H9 (cell line): ENCODE measurements around the gene F5. TPM values are rescaled to one million over a fixed set of nuclear protein-coding genes. Genes with fewer than 3 reads are reported as not detected.

Experiments used
- DNase-seq: peaks from one replicate; pipeline ENCODE4 v3.0.0-alpha.2; 2017
- H2AFZ ChIP-seq: one replicate; pipeline ENCODE4 v1.6.1; 2013; ENCODE audit warnings: mild to moderate bottlenecking, low read length, control low read depth, moderate library complexity
- H2AK5ac ChIP-seq: 2 replicates; pipeline ENCODE4 v1.6.1; 2013; ENCODE audit warnings: low read length, control low read depth, mixed read lengths; ENCODE audit not compliant: insufficient read length
- H2BK120ac ChIP-seq: one replicate; pipeline ENCODE4 v1.6.1; 2013; ENCODE audit warnings: low read depth, mild to moderate bottlenecking, low read length, control low read depth, inconsistent platforms; ENCODE audit not compliant: poor library complexity, severe bottlenecking
- H2BK12ac ChIP-seq: 2 replicates; pipeline ENCODE4 v1.6.1; 2013; ENCODE audit warnings: low read length, control low read depth, mixed read lengths, low read depth; ENCODE audit not compliant: insufficient read length
- H2BK15ac ChIP-seq: 2 replicates; pipeline ENCODE4 v1.6.1; 2013; ENCODE audit warnings: low read depth, low read length, control low read depth
- H2BK20ac ChIP-seq: one replicate; pipeline ENCODE4 v1.6.1; 2013; ENCODE audit warnings: low read depth, mild to moderate bottlenecking, low read length, control low read depth, inconsistent platforms; ENCODE audit not compliant: poor library complexity, severe bottlenecking
- H2BK5ac ChIP-seq: 2 replicates; pipeline ENCODE4 v1.6.1; 2013; ENCODE audit warnings: low read length, control low read depth, mixed read lengths; ENCODE audit not compliant: insufficient read length
- H3K14ac ChIP-seq: 2 replicates; pipeline ENCODE4 v1.6.1; 2013; ENCODE audit warnings: low read length, control low read depth; ENCODE audit not compliant: insufficient read depth
- H3K18ac ChIP-seq: 2 replicates; pipeline ENCODE4 v1.6.1; 2013; ENCODE audit warnings: low read depth, mild to moderate bottlenecking, mixed read lengths, low read length, control low read depth; ENCODE audit not compliant: insufficient read length
- H3K23ac ChIP-seq: 2 replicates; pipeline ENCODE4 v1.6.1; 2013; ENCODE audit warnings: low read length, control low read depth, mixed read lengths, low read depth; ENCODE audit not compliant: insufficient read length
- H3K23me2 ChIP-seq: 2 replicates; pipeline ENCODE4 v1.6.1; 2013; ENCODE audit warnings: low read depth, mild to moderate bottlenecking, mixed read lengths, low read length, control low read depth; ENCODE audit not compliant: insufficient read length, poor library complexity, severe bottlenecking
- H3K27ac ChIP-seq: 2 replicates; pipeline ENCODE4 v1.5.1; 2013; ENCODE audit warnings: low read length, control low read depth, mixed read lengths, low read depth; ENCODE audit not compliant: insufficient read length
- H3K27me3 ChIP-seq: 2 replicates; pipeline ENCODE4 v1.6.1; 2013; ENCODE audit warnings: low read length, control low read depth, inconsistent platforms; ENCODE audit not compliant: insufficient read depth
- H3K4ac ChIP-seq: 2 replicates; pipeline ENCODE4 v1.6.1; 2013; ENCODE audit warnings: low read depth, mild to moderate bottlenecking, control low read depth, inconsistent platforms, low read length, moderate library complexity
- H3K4me1 ChIP-seq: 2 replicates; pipeline ENCODE4 v1.6.1; 2013; ENCODE audit warnings: low read length, control low read depth, inconsistent platforms; ENCODE audit not compliant: insufficient read depth
- H3K4me2 ChIP-seq: 2 replicates; pipeline ENCODE4 v1.6.1; 2013; ENCODE audit warnings: low read length, control low read depth, mixed read lengths; ENCODE audit not compliant: insufficient read length, insufficient read depth
- H3K56ac ChIP-seq: 2 replicates; pipeline ENCODE4 v1.6.1; 2013; ENCODE audit warnings: low read depth, mild to moderate bottlenecking, mixed read lengths, low read length, control low read depth; ENCODE audit not compliant: insufficient read length
- H3K79me1 ChIP-seq: 2 replicates; pipeline ENCODE4 v1.6.1; 2013; ENCODE audit warnings: low read depth, mild to moderate bottlenecking, moderate library complexity, low read length, control low read depth, inconsistent platforms; ENCODE audit not compliant: insufficient read depth, poor library complexity, severe bottlenecking
- H3K79me2 ChIP-seq: 2 replicates; pipeline ENCODE4 v1.6.1; 2013; ENCODE audit warnings: low read length, control low read depth, inconsistent platforms; ENCODE audit not compliant: insufficient read depth
- H3K9ac ChIP-seq: 2 replicates; pipeline ENCODE4 v1.6.1; 2013; ENCODE audit warnings: low read length, control low read depth, mixed read lengths; ENCODE audit not compliant: insufficient read length; ENCODE audit errors: extremely low read depth
- H3K9me3 ChIP-seq: one replicate; pipeline ENCODE4 v1.6.1; 2013; ENCODE audit warnings: low read depth, low read length, inconsistent platforms; ENCODE audit not compliant: control insufficient read depth
- H3T11ph ChIP-seq: one replicate; pipeline ENCODE4 v1.6.1; 2013; ENCODE audit warnings: mild to moderate bottlenecking, low read length, control low read depth, inconsistent platforms
- H4K20me1 ChIP-seq: one replicate; pipeline ENCODE4 v1.6.1; 2013; ENCODE audit not compliant: control insufficient read depth, insufficient read length, insufficient read depth
- H4K5ac ChIP-seq: 2 replicates; pipeline ENCODE4 v1.6.1; 2013; ENCODE audit warnings: low read depth, mild to moderate bottlenecking, mixed read lengths, low read length, control low read depth; ENCODE audit not compliant: insufficient read length
- H4K8ac ChIP-seq: replicated peaks from 2 replicates; pipeline ENCODE4 v1.6.1; 2013; ENCODE audit warnings: low read length, control low read depth, mixed read lengths, low read depth; ENCODE audit not compliant: insufficient read length
- H4K91ac ChIP-seq: 2 replicates; pipeline ENCODE4 v1.6.1; 2013; ENCODE audit warnings: low read depth, mild to moderate bottlenecking, moderate library complexity, mixed read lengths, low read length, control low read depth; ENCODE audit not compliant: insufficient read length
- H3K27ac Mint-ChIP-seq, 3 experiments: 2 replicates in 2 of 3; 3 replicates in 1 of 3; pipeline ENCODE4 v1.8.0; 2020 to 2021; ENCODE audit warnings: mixed read lengths in 3 of 3, mild to moderate bottlenecking in 1 of 3, moderate library complexity in 1 of 3
- H3K27me3 Mint-ChIP-seq: 2 replicates; pipeline ENCODE4 v1.8.0; 2021; ENCODE audit warnings: low read depth, mild to moderate bottlenecking, moderate library complexity, mixed read lengths
- H3K36me3 Mint-ChIP-seq, 3 experiments: 2 replicates in 2 of 3; 3 replicates in 1 of 3; pipeline ENCODE4 v1.8.0; 2020 to 2021; ENCODE audit warnings: low read depth in 3 of 3, mixed read lengths in 3 of 3; ENCODE audit not compliant: insufficient read depth in 1 of 3
- H3K4me1 Mint-ChIP-seq, 2 experiments: 2 replicates each; pipeline ENCODE4 v1.8.0; 2020; ENCODE audit warnings: mixed read lengths in 2 of 2
- H3K4me3 Mint-ChIP-seq, 2 experiments: 2 replicates in 1 of 2; 3 replicates in 1 of 2; pipeline ENCODE4 v1.8.0; 2020 to 2021; ENCODE audit warnings: mild to moderate bottlenecking in 2 of 2, mixed read lengths in 2 of 2, moderate library complexity in 1 of 2
- H3K9me3 Mint-ChIP-seq, 2 experiments: 2 replicates in 1 of 2; 3 replicates in 1 of 2; pipeline ENCODE4 v1.8.0; 2020; ENCODE audit warnings: mild to moderate bottlenecking in 2 of 2, mixed read lengths in 2 of 2, moderate library complexity in 1 of 2
- total RNA-seq: library from RNA; stranded (reverse); gene quantifications from 2 replicates; pipeline ENCODE4 v1.2.1, GENCODE V29; 2021
- TF ChIP-seq, protein P1 (sequence below): fragments of 200-600 bp; sonication (generic); conservative IDR thresholded peaks from 3 replicates; pipeline ENCODE4 v1.8.0; 2021; ENCODE audit warnings: antibody characterized with exemption, mild to moderate bottlenecking

The F5 gene
- total RNA-seq, 1 experiment from 2014 or later: 0.04 TPM

DNA sequence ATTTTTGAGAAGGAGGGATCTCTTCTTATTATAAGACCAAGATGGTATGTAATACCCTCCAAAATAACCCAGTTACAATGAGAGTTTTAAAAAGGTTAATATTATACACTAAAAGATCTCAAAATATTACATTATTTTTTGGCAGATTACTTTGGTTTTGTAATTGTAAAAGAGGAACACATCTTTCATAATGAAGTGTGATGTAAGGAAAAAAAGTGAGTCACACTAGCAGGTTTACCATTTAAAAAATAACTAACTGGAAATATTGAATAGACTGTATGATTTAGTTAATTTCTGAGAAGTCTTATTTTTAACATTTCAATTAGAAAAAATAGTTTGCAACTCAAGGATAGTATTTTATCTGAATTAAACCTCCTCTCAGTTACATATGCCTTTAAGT, 1.1 kb downstream of the F5 start:
- peaks cover 8% of the 10 kb centered on the region in 2 experiments; a peak in 2 of 4 replicates for H3K4me1 Mint-ChIP-seq
- H3K23me2 ChIP-seq: no peaks in the 10 kb centered on the region
- H2AFZ ChIP-seq: no peak overlapping the region
- no peak overlapping the region for H3K4me3 Mint-ChIP-seq
- no peak overlapping the region for H3K4me2 ChIP-seq
- H2BK15ac ChIP-seq: no peak overlapping the region
- H3K4me1 ChIP-seq: no peaks in the 10 kb centered on the region
- H3K79me2 ChIP-seq: no peaks in the 10 kb centered on the region
- no peak for DNase-seq
- no peaks in the 10 kb centered on the region for H4K20me1 ChIP-seq
- H2AK5ac ChIP-seq: no peak overlapping the region
- H3K18ac ChIP-seq: no peak overlapping the region
- no peaks in the 10 kb centered on the region for H3K9me3 Mint-ChIP-seq
- H3K14ac ChIP-seq: no peak overlapping the region
- no peak overlapping the region for H3K23ac ChIP-seq
- H3K27me3 Mint-ChIP-seq: peaks cover 13% of the 10 kb centered on the region
- no peaks in the 10 kb centered on the region for H3K79me1 ChIP-seq
- H3K27ac Mint-ChIP-seq: no peak overlapping the region
- no peak overlapping the region for H4K8ac ChIP-seq
- H2BK12ac ChIP-seq: no peak overlapping the region
- H3K4ac ChIP-seq: no peak overlapping the region
- no peak overlapping the region for H2BK120ac ChIP-seq
- no peaks in the 10 kb centered on the region for H3K27me3 ChIP-seq
- TF ChIP-seq, protein P1, sequence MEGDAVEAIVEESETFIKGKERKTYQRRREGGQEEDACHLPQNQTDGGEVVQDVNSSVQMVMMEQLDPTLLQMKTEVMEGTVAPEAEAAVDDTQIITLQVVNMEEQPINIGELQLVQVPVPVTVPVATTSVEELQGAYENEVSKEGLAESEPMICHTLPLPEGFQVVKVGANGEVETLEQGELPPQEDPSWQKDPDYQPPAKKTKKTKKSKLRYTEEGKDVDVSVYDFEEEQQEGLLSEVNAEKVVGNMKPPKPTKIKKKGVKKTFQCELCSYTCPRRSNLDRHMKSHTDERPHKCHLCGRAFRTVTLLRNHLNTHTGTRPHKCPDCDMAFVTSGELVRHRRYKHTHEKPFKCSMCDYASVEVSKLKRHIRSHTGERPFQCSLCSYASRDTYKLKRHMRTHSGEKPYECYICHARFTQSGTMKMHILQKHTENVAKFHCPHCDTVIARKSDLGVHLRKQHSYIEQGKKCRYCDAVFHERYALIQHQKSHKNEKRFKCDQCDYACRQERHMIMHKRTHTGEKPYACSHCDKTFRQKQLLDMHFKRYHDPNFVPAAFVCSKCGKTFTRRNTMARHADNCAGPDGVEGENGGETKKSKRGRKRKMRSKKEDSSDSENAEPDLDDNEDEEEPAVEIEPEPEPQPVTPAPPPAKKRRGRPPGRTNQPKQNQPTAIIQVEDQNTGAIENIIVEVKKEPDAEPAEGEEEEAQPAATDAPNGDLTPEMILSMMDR: no peak
- H4K91ac ChIP-seq: no peak overlapping the region
- H3K9me3 ChIP-seq: no peaks in the 10 kb centered on the region
- no peak overlapping the region for H2BK5ac ChIP-seq
- no peak overlapping the region for H3K9ac ChIP-seq
- no peak overlapping the region for H4K5ac ChIP-seq
- no peak overlapping the region for H3K27ac ChIP-seq
- no peak overlapping the region for H2BK20ac ChIP-seq
- H3K36me3 Mint-ChIP-seq: no peaks in the 10 kb centered on the region
- no peak overlapping the region for H3K56ac ChIP-seq
- no peak overlapping the region for H3T11ph ChIP-seq
